Naive thymus-derived CD8-positive, alpha-beta T cell (primary cell): ENCODE measurements around the gene CACHD1. TPM values are rescaled to one million over a fixed set of nuclear protein-coding genes. Genes with fewer than 3 reads are reported as not detected.

Source experiments
- ATAC-seq, 2 donors: fragments of 150-1000 bp; cut with Tn5 transposase in 1 of 2; sonication (Bioruptor Pico), chemical (Tn5 transposase) in 1 of 2; 1 replicate in 1 of 2; 2 replicates in 1 of 2; pipeline ENCODE4 v1.10.0; 2021; ENCODE audit warnings: mild to moderate bottlenecking in 2 of 2, moderate library complexity in 2 of 2
- POLR2A ChIA-PET: fragments of 350-600 bp; sonication (Branson Sonifier 250); formaldehyde crosslinking; loops from one replicate; lab custom pipeline; 2021; ENCODE audit warnings: antibody characterized with exemption; lab: Charles Lee
- DNase-seq, 10 donors: peaks; one replicate each; pipeline versions ENCODE4 v3.0.0 to v3.0.0-alpha.2; 2020 to 2022
- H3K27ac Mint-ChIP-seq, 10 donors: one replicate each; pipeline ENCODE4 v1.8.0; 2020 to 2022; ENCODE audit warnings: mild to moderate bottlenecking in 10 of 10, mixed read lengths in 10 of 10, moderate library complexity in 4 of 10, inconsistent platforms in 1 of 10
- H3K27me3 Mint-ChIP-seq, 5 donors: one replicate each; pipeline ENCODE4 v1.8.0; 2021 to 2022; ENCODE audit warnings: mixed read lengths in 5 of 5
- H3K36me3 Mint-ChIP-seq, 3 donors: one replicate each; pipeline ENCODE4 v1.8.0; 2020 to 2022; ENCODE audit warnings: mixed read lengths in 3 of 3, mild to moderate bottlenecking in 2 of 3, inconsistent platforms in 1 of 3
- H3K4me1 Mint-ChIP-seq, 4 donors: one replicate each; pipeline ENCODE4 v1.8.0; 2021 to 2022; ENCODE audit warnings: mixed read lengths in 4 of 4
- H3K4me3 Mint-ChIP-seq, 10 donors: one replicate each; pipeline ENCODE4 v1.8.0; 2020 to 2022; ENCODE audit warnings: mild to moderate bottlenecking in 10 of 10, mixed read lengths in 10 of 10, moderate library complexity in 6 of 10, inconsistent platforms in 1 of 10
- H3K9me3 Mint-ChIP-seq, 9 donors: one replicate each; pipeline ENCODE4 v1.8.0; 2020 to 2022; ENCODE audit warnings: mixed read lengths in 9 of 9, mild to moderate bottlenecking in 3 of 9, inconsistent platforms in 1 of 9, moderate library complexity in 1 of 9
- polyA plus RNA-seq, 3 donors: library from polyadenylated mRNA; unstranded; fragments of 300-500 nt; fragmentation: Illumina TruSeq; gene quantifications; one replicate each; pipeline ENCODE4 v1.2.3, GENCODE V29; 2021
- total RNA-seq, 8 experiments: library from RNA in 2 of 8; stranded (reverse) in 2 of 8; gene quantifications; one replicate each; pipeline ENCODE4 v1.2.3 and lab custom pipeline; 2021 to 2026

CACHD1 gene
- total and polyA plus RNA-seq, 5 experiments from 2014 or later: 0.80 to 5.2 (median 3.3) TPM

- H3K27me3 Mint-ChIP-seq: peaks cover 0 to 3% (median 0%) of the 10 kb centered on the region in 5 donors
- peak in 1 of 2 donors; percentile 18 for ATAC-seq
Measured at GRCh38 chr1:64663668-64664067, 193.7 kb downstream of the CACHD1 start.

GRCh38 chr1:64664299-64664698 is 194.4 kb downstream of the CACHD1 start:
- POLR2A ChIA-PET: no interaction called here
- Mint-ChIP-seq H3K36me3 (peaks cover 4 to 52% (median 17%) of the 10 kb centered on the region in 3 donors), H3K27me3 (peaks cover 0 to 3% (median 0%) of the 10 kb centered on the region in 5 donors), H3K4me3 (no peak overlapping the region), H3K27ac (peak overlapping the region in 1 of 10 donors; percentile 11), H3K9me3 (no peaks in the 10 kb centered on the region), H3K4me1 (no peaks in the 10 kb centered on the region)
- DNase-seq (no peak), ATAC-seq (no peak)

More at GRCh38 chr1:64663668-64664067, 193.7 kb downstream of the CACHD1 start:
- no peak overlapping the region for H3K4me3 Mint-ChIP-seq
- POLR2A ChIA-PET: interaction anchor here (0.6 kb wide), 1 partner anchor 211 kb away, joined by 3 read pairs; no protein-coding TSS in a partner anchor
- H3K9me3 Mint-ChIP-seq: no peaks in the 10 kb centered on the region
- peak overlapping the region in 3 of 10 donors; percentile 10 to 69 (median 51) for H3K27ac Mint-ChIP-seq
- DNase-seq: peak in 3 of 10 donors; percentile 2 to 17 (median 6)
- H3K36me3 Mint-ChIP-seq: peaks cover 4 to 59% (median 18%) of the 10 kb centered on the region in 3 donors
- no peaks in the 10 kb centered on the region for H3K4me1 Mint-ChIP-seq

- DNase-seq (no peak), ATAC-seq (no peak)
- H3K9me3 Mint-ChIP-seq: no peaks in the 10 kb centered on the region
- H3K36me3 Mint-ChIP-seq: peaks cover 4 to 44% (median 14%) of the 10 kb centered on the region in 3 donors
- no peaks in the 10 kb centered on the region for H3K4me1 Mint-ChIP-seq
- H3K4me3 Mint-ChIP-seq: no peak overlapping the region
- POLR2A ChIA-PET: no interaction called here
- H3K27ac Mint-ChIP-seq: peak overlapping the region in 1 of 10 donors; percentile 11
- H3K27me3 Mint-ChIP-seq: peaks cover 0 to 3% (median 0%) of the 10 kb centered on the region in 5 donors
Measured at GRCh38 chr1:64669098-64669675, 199.3 kb downstream of the CACHD1 start.

GRCh38 chr1:64675718-64676345 is 205.9 kb downstream of the CACHD1 start:
- H3K36me3 Mint-ChIP-seq: peaks cover 0 to 54% (median 8%) of the 10 kb centered on the region in 3 donors
- no peaks in the 10 kb centered on the region for H3K27me3 Mint-ChIP-seq
- POLR2A ChIA-PET: interaction anchor here (0.6 kb wide), 1 partner anchor 342 kb away, joined by 4 read pairs; no protein-coding TSS in a partner anchor
- H3K4me3 Mint-ChIP-seq: no peak overlapping the region
- ATAC-seq (no peak), DNase-seq (peak in 3 of 10 donors; percentile 12 to 36 (median 31))
- no peaks in the 10 kb centered on the region for H3K9me3 Mint-ChIP-seq
- no peak overlapping the region for H3K27ac Mint-ChIP-seq
- H3K4me1 Mint-ChIP-seq: no peaks in the 10 kb centered on the region

- Mint-ChIP-seq H3K4me3 (no peak overlapping the region), H3K4me1 (no peaks in the 10 kb centered on the region), H3K9me3 (no peaks in the 10 kb centered on the region), H3K27ac (no peak overlapping the region), H3K27me3 (no peaks in the 10 kb centered on the region), H3K36me3 (peaks cover 0 to 60% (median 8%) of the 10 kb centered on the region in 3 donors)
- POLR2A ChIA-PET: interaction anchor here (0.6 kb wide), 1 partner anchor 341 kb away, joined by 4 read pairs; no protein-coding TSS in a partner anchor
- no peak for DNase-seq
- no peak for ATAC-seq
Measured at GRCh38 chr1:64676386-64676785, 206.5 kb downstream of the CACHD1 start.

GRCh38 chr1:64677532-64677931 is 207.6 kb downstream of the CACHD1 start:
- Mint-ChIP-seq H3K9me3 (no peaks in the 10 kb centered on the region), H3K36me3 (peaks cover 0 to 69% (median 13%) of the 10 kb centered on the region in 3 donors), H3K4me1 (no peaks in the 10 kb centered on the region), H3K27ac (no peak overlapping the region), H3K27me3 (no peaks in the 10 kb centered on the region), H3K4me3 (no peak overlapping the region)
- no peak for DNase-seq
- POLR2A ChIA-PET: no interaction called here
- no peak for ATAC-seq

- peaks cover 0 to 68% (median 16%) of the 10 kb centered on the region in 3 donors for H3K36me3 Mint-ChIP-seq
- H3K9me3 Mint-ChIP-seq: no peaks in the 10 kb centered on the region
- no peak overlapping the region for H3K4me3 Mint-ChIP-seq
- H3K27me3 Mint-ChIP-seq: no peaks in the 10 kb centered on the region
- H3K27ac Mint-ChIP-seq: no peak overlapping the region
- DNase-seq (no peak), ATAC-seq (no peak)
- POLR2A ChIA-PET: no interaction called here
- H3K4me1 Mint-ChIP-seq: no peaks in the 10 kb centered on the region
Measured at GRCh38 chr1:64678366-64678765, 208.4 kb downstream of the CACHD1 start.

- Mint-ChIP-seq H3K36me3 (peaks cover 0 to 70% (median 16%) of the 10 kb centered on the region in 3 donors), H3K4me3 (no peak overlapping the region), H3K9me3 (no peaks in the 10 kb centered on the region), H3K27ac (no peak overlapping the region), H3K4me1 (no peaks in the 10 kb centered on the region), H3K27me3 (no peaks in the 10 kb centered on the region)
- POLR2A ChIA-PET: no interaction called here
- ATAC-seq (no peak), DNase-seq (no peak)
Measured at GRCh38 chr1:64679177-64679576, 209.2 kb downstream of the CACHD1 start.

GRCh38 chr1:64680599-64680998 is 210.7 kb downstream of the CACHD1 start:
- H3K27me3 Mint-ChIP-seq: no peaks in the 10 kb centered on the region
- H3K4me3 Mint-ChIP-seq: no peak overlapping the region
- no peak for ATAC-seq
- no peaks in the 10 kb centered on the region for H3K4me1 Mint-ChIP-seq
- peaks cover 0 to 73% (median 16%) of the 10 kb centered on the region in 3 donors for H3K36me3 Mint-ChIP-seq
- DNase-seq: no peak
- no peaks in the 10 kb centered on the region for H3K9me3 Mint-ChIP-seq
- no peak overlapping the region for H3K27ac Mint-ChIP-seq
- POLR2A ChIA-PET: interaction anchor here (0.5 kb wide), 1 partner anchor 144 kb away, joined by 3 read pairs; no protein-coding TSS in a partner anchor

GRCh38 chr1:64681043-64681442 is 211.1 kb downstream of the CACHD1 start:
- ATAC-seq (no peak), DNase-seq (no peak)
- Mint-ChIP-seq H3K36me3 (peaks cover 0 to 70% (median 16%) of the 10 kb centered on the region in 3 donors), H3K9me3 (no peaks in the 10 kb centered on the region), H3K4me1 (no peaks in the 10 kb centered on the region), H3K27ac (no peak overlapping the region), H3K4me3 (no peak overlapping the region), H3K27me3 (no peaks in the 10 kb centered on the region)
- POLR2A ChIA-PET: interaction anchor here (0.7 kb wide), 1 partner anchor 276 kb away, joined by 4 read pairs; no protein-coding TSS in a partner anchor

- Mint-ChIP-seq H3K4me1 (no peaks in the 10 kb centered on the region), H3K36me3 (peaks cover 0 to 56% (median 12%) of the 10 kb centered on the region in 3 donors), H3K9me3 (no peaks in the 10 kb centered on the region), H3K27me3 (no peaks in the 10 kb centered on the region), H3K4me3 (no peak overlapping the region), H3K27ac (no peak overlapping the region)
- POLR2A ChIA-PET: no interaction called here
- DNase-seq (no peak), ATAC-seq (no peak)
Measured at GRCh38 chr1:64683419-64683818, 213.5 kb downstream of the CACHD1 start.

- no peak overlapping the region for H3K4me3 Mint-ChIP-seq
- peaks cover 0 to 58% (median 8%) of the 10 kb centered on the region in 3 donors for H3K36me3 Mint-ChIP-seq
- peak overlapping the region in 1 of 10 donors; percentile 37 for H3K27ac Mint-ChIP-seq
- DNase-seq: no peak
- no peaks in the 10 kb centered on the region for H3K4me1 Mint-ChIP-seq
- no peaks in the 10 kb centered on the region for H3K27me3 Mint-ChIP-seq
- no peaks in the 10 kb centered on the region for H3K9me3 Mint-ChIP-seq
- POLR2A ChIA-PET: no interaction called here
- ATAC-seq: no peak
Measured at GRCh38 chr1:64685217-64685616, 215.3 kb downstream of the CACHD1 start.

- H3K4me3 Mint-ChIP-seq: no peak overlapping the region
- DNase-seq: no peak
- POLR2A ChIA-PET: no interaction called here
- H3K36me3 Mint-ChIP-seq: peaks cover 0 to 53% (median 8%) of the 10 kb centered on the region in 3 donors
- ATAC-seq: no peak
- H3K4me1 Mint-ChIP-seq: no peaks in the 10 kb centered on the region
- H3K9me3 Mint-ChIP-seq: no peaks in the 10 kb centered on the region
- H3K27ac Mint-ChIP-seq: peak overlapping the region in 1 of 10 donors; percentile 37
- H3K27me3 Mint-ChIP-seq: no peaks in the 10 kb centered on the region
Measured at GRCh38 chr1:64685765-64686341, 215.9 kb downstream of the CACHD1 start.
